Chondrocyte (in vitro differentiated cells): ENCODE data around the gene EPB41L5. TPM values are rescaled to one million over a fixed set of nuclear protein-coding genes. Genes with fewer than 3 reads are reported as not detected.
"Not testable (repeated sequence)": the region's sequence is repeated elsewhere in the genome, so short reads cannot be mapped to it uniquely, and the experiment has no call there.

ENCODE experiments used
- DNase-seq: peaks from one replicate; pipeline ENCODE4 v3.0.0; 2021; ENCODE audit warnings: mixed read lengths, low spot score
- H3K27ac Mint-ChIP-seq: one replicate; pipeline ENCODE4 v1.8.0; 2021; ENCODE audit warnings: mild to moderate bottlenecking, moderate library complexity, mixed read lengths; ENCODE audit not compliant: unreplicated experiment
- H3K27me3 Mint-ChIP-seq: 2 replicates; pipeline ENCODE4 v1.8.0; 2021; ENCODE audit warnings: low read depth, mixed read lengths
- H3K36me3 Mint-ChIP-seq: 2 replicates; pipeline ENCODE4 v1.8.0; 2021; ENCODE audit warnings: low read depth, mixed read lengths
- H3K4me1 Mint-ChIP-seq: 2 replicates; pipeline ENCODE4 v1.8.0; 2021; ENCODE audit warnings: low read depth, mild to moderate bottlenecking, mixed read lengths
- H3K4me3 Mint-ChIP-seq: one replicate; pipeline ENCODE4 v1.8.0; 2021; ENCODE audit warnings: mild to moderate bottlenecking, moderate library complexity, mixed read lengths; ENCODE audit not compliant: unreplicated experiment
- H3K9me3 Mint-ChIP-seq: 2 replicates; pipeline ENCODE4 v1.8.0; 2021; ENCODE audit warnings: low read depth, mixed read lengths
- total RNA-seq: library from RNA; stranded (reverse); gene quantifications from 3 replicates; pipeline ENCODE4 v1.2.1, GENCODE V29; 2021
- TF ChIP-seq, protein P1 (sequence below): fragments of 200-600 bp; sonication (generic); IDR thresholded peaks from 2 replicates; pipeline ENCODE4 v1.5.0; 2021; ENCODE audit warnings: antibody characterized with exemption, mild to moderate bottlenecking, moderate library complexity

Gene EPB41L5
- total RNA-seq, 1 donor from 2014 or later = 13.0 TPM

- Mint-ChIP-seq H3K4me1 (peaks cover 11% of the 10 kb centered on the region), H3K27me3 (no peaks in the 10 kb centered on the region), H3K36me3 (peaks cover 4% of the 10 kb centered on the region), H3K4me3 (no peak overlapping the region), H3K9me3 (peaks cover 5% of the 10 kb centered on the region), H3K27ac (no peak overlapping the region)
- no peak for DNase-seq
- TF ChIP-seq, protein P1, sequence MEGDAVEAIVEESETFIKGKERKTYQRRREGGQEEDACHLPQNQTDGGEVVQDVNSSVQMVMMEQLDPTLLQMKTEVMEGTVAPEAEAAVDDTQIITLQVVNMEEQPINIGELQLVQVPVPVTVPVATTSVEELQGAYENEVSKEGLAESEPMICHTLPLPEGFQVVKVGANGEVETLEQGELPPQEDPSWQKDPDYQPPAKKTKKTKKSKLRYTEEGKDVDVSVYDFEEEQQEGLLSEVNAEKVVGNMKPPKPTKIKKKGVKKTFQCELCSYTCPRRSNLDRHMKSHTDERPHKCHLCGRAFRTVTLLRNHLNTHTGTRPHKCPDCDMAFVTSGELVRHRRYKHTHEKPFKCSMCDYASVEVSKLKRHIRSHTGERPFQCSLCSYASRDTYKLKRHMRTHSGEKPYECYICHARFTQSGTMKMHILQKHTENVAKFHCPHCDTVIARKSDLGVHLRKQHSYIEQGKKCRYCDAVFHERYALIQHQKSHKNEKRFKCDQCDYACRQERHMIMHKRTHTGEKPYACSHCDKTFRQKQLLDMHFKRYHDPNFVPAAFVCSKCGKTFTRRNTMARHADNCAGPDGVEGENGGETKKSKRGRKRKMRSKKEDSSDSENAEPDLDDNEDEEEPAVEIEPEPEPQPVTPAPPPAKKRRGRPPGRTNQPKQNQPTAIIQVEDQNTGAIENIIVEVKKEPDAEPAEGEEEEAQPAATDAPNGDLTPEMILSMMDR = no peak
Observed at GRCh38 chr2:120059483-120059882, 46.6 kb downstream of the EPB41L5 start.

GRCh38 chr2:120060088-120060623 lies 47.3 kb downstream of the EPB41L5 start:
- Mint-ChIP-seq H3K36me3 (peaks cover 4% of the 10 kb centered on the region), H3K4me1 (peaks cover 18% of the 10 kb centered on the region), H3K27me3 (no peaks in the 10 kb centered on the region), H3K4me3 (no peak overlapping the region), H3K9me3 (peaks cover 5% of the 10 kb centered on the region), H3K27ac (no peak overlapping the region)
- TF ChIP-seq, protein P1 = no peak
- no peak for DNase-seq

GRCh38 chr2:120064664-120065063 lies 51.8 kb downstream of the EPB41L5 start:
- Mint-ChIP-seq H3K9me3 (peaks cover 2% of the 10 kb centered on the region), H3K4me1 (peaks cover 37% of the 10 kb centered on the region), H3K4me3 (no peak overlapping the region), H3K36me3 (peaks cover 2% of the 10 kb centered on the region), H3K27me3 (no peaks in the 10 kb centered on the region), H3K27ac (peak overlapping the region; percentile 79)
- TF ChIP-seq, protein P1 = no peak
- no peak for DNase-seq

GRCh38 chr2:120066800-120067547 lies 54.1 kb downstream of the EPB41L5 start:
- Mint-ChIP-seq H3K36me3 (peaks cover 2% of the 10 kb centered on the region), H3K9me3 (peaks cover 2% of the 10 kb centered on the region), H3K4me1 (peaks cover 37% of the 10 kb centered on the region), H3K27me3 (no peaks in the 10 kb centered on the region), H3K27ac (peak overlapping the region; percentile 47), H3K4me3 (no peak overlapping the region)
- TF ChIP-seq, protein P1 = no peak
- no peak for DNase-seq

DNA sequence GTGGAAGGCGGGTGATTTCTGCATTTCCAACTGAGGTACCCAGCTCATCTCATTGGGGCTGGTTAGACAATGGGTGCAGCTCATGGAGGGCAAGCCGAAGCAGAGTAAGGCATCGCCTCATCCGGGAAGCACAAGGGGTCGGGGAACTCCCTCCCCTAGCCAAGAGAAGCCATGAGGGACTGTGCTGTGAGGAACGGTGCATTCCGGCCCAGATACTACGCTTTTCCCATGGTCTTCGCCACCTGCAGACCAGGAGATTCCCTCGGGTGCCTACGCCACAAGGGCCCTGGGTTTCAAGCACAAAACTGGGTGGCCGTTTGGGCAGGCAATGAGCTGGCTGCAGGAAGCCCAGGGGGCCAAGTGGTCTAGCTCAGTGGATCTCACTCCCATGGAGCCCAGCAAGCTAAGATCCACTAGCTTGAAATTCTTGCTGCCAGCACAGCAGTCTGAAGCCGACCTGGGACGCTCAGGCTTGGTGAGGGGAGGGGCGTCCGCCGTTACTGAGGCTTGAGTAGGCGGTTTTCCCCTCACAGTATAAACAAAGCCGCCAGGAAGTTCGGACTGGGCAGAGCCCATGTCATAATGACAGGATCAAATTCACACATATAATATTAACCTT lies 55.3 kb downstream of the EPB41L5 start:
- not testable (repeated sequence) for H3K9me3 Mint-ChIP-seq

More for the DNA sequence above, 55.3 kb downstream of the EPB41L5 start:
- not testable (repeated sequence) for H3K27ac Mint-ChIP-seq, H3K27me3 Mint-ChIP-seq, H3K36me3 Mint-ChIP-seq, H3K4me3 Mint-ChIP-seq, DNase-seq
- peaks cover 32% of the 10 kb centered on the region for H3K4me1 Mint-ChIP-seq
